Nephron (organoid): ENCODE results near the gene TMPRSS3.

Experiments used
- H3K27ac Mint-ChIP-seq, 3 experiments: 2 replicates each; pipeline ENCODE4 v1.8.0; 2020; ENCODE audit warnings: mixed read lengths in 3 of 3, mild to moderate bottlenecking in 2 of 3, moderate library complexity in 1 of 3
- H3K27me3 Mint-ChIP-seq: 2 replicates; pipeline ENCODE4 v1.8.0; 2021; ENCODE audit warnings: low read depth, mild to moderate bottlenecking, moderate library complexity, mixed read lengths
- H3K36me3 Mint-ChIP-seq: 2 replicates; pipeline ENCODE4 v1.8.0; 2020; ENCODE audit warnings: low read depth, mixed read lengths
- H3K4me1 Mint-ChIP-seq: 2 replicates; pipeline ENCODE4 v1.8.0; 2020; ENCODE audit warnings: mixed read lengths
- H3K4me3 Mint-ChIP-seq, 3 experiments: 2 replicates each; pipeline ENCODE4 v1.8.0; 2020; ENCODE audit warnings: mild to moderate bottlenecking in 3 of 3, mixed read lengths in 3 of 3, moderate library complexity in 2 of 3
- H3K9me3 Mint-ChIP-seq: 2 replicates; pipeline ENCODE4 v1.8.0; 2020; ENCODE audit warnings: mixed read lengths
- CTCF ChIP-seq, 3 experiments: fragments of 200-600 bp; sonication (generic); IDR thresholded peaks; one replicate each; pipeline ENCODE4 v1.5.0; 2021; ENCODE audit warnings: antibody characterized with exemption in 3 of 3; ENCODE audit not compliant: unreplicated experiment in 3 of 3

Gene TMPRSS3

GRCh38 chr21:42441963-42442362 lies 46.1 kb upstream of the TMPRSS3 start:
- Mint-ChIP-seq H3K27ac (no peak overlapping the region), H3K27me3 (peaks cover 18% of the 10 kb centered on the region), H3K4me1 (no peaks in the 10 kb centered on the region), H3K9me3 (peaks cover 4% of the 10 kb centered on the region), H3K36me3 (no peaks in the 10 kb centered on the region), H3K4me3 (no peak overlapping the region)
- no peak for TF ChIP-seq CTCF (IDR thresholded peaks at IDR 0.05; ENCODE audit: unreplicated experiment in 3 of 3)

GRCh38 chr21:42440187-42440792 lies 44.4 kb upstream of the TMPRSS3 start:
- Mint-ChIP-seq H3K27ac (no peak overlapping the region), H3K4me3 (no peak overlapping the region), H3K9me3 (peaks cover 4% of the 10 kb centered on the region), H3K36me3 (no peaks in the 10 kb centered on the region), H3K4me1 (no peaks in the 10 kb centered on the region), H3K27me3 (peaks cover 19% of the 10 kb centered on the region)
- no peak for TF ChIP-seq CTCF (IDR thresholded peaks at IDR 0.05; ENCODE audit: unreplicated experiment in 3 of 3)

GRCh38 chr21:42439284-42440186 lies 43.7 kb upstream of the TMPRSS3 start:
- H3K36me3 Mint-ChIP-seq = no peaks in the 10 kb centered on the region
- H3K4me3 Mint-ChIP-seq = no peak overlapping the region
- H3K9me3 Mint-ChIP-seq = peaks cover 4% of the 10 kb centered on the region
- H3K27me3 Mint-ChIP-seq = peaks cover 15% of the 10 kb centered on the region
- no peaks in the 10 kb centered on the region for H3K4me1 Mint-ChIP-seq
- no peak overlapping the region for H3K27ac Mint-ChIP-seq
- TF ChIP-seq CTCF (IDR thresholded peaks at IDR 0.05; ENCODE audit: unreplicated experiment in 3 of 3) = no peak

GRCh38 chr21:42438316-42439205 lies 42.7 kb upstream of the TMPRSS3 start:
- TF ChIP-seq CTCF (IDR thresholded peaks at IDR 0.05; ENCODE audit: unreplicated experiment in 3 of 3) = no peak
- Mint-ChIP-seq H3K36me3 (no peaks in the 10 kb centered on the region), H3K9me3 (peaks cover 4% of the 10 kb centered on the region), H3K27me3 (peaks cover 20% of the 10 kb centered on the region), H3K4me1 (no peaks in the 10 kb centered on the region), H3K4me3 (no peak overlapping the region), H3K27ac (no peak overlapping the region)

- Mint-ChIP-seq H3K4me1 (no peaks in the 10 kb centered on the region), H3K27me3 (peaks cover 20% of the 10 kb centered on the region), H3K9me3 (peaks cover 4% of the 10 kb centered on the region), H3K27ac (no peak overlapping the region), H3K4me3 (no peak overlapping the region), H3K36me3 (no peaks in the 10 kb centered on the region)
- no peak for TF ChIP-seq CTCF (IDR thresholded peaks at IDR 0.05; ENCODE audit: unreplicated experiment in 3 of 3)
Observed at GRCh38 chr21:42437786-42438185, 41.9 kb upstream of the TMPRSS3 start.
